Effector memory CD4-positive, alpha-beta T cell (primary cell): Measurements from ENCODE around the gene FOXN3.

Experiments used
- DNase-seq, 3 donors: peaks; one replicate each; pipeline ENCODE4 v3.0.0-alpha.2; 2020
- H3K27ac ChIP-seq: 2 replicates; pipeline ENCODE4 v1.7.0; 2013; ENCODE audit warnings: mild to moderate bottlenecking, low read length, moderate library complexity; ENCODE audit not compliant: insufficient read depth, poor library complexity, severe bottlenecking
- H3K27me3 ChIP-seq: replicated peaks from 2 replicates; pipeline ENCODE4 v1.7.0; 2013; ENCODE audit warnings: mild to moderate bottlenecking, low read length; ENCODE audit not compliant: insufficient read depth, control insufficient read depth, poor library complexity, severe bottlenecking
- H3K36me3 ChIP-seq: 2 replicates; pipeline ENCODE4 v1.7.0; 2013; ENCODE audit warnings: mild to moderate bottlenecking, low read length, moderate library complexity; ENCODE audit not compliant: control insufficient read depth, insufficient read depth
- H3K4me1 ChIP-seq: 2 replicates; pipeline ENCODE4 v1.7.0; 2013; ENCODE audit warnings: low read length, mild to moderate bottlenecking; ENCODE audit not compliant: control insufficient read depth, insufficient read depth, poor library complexity, severe bottlenecking
- H3K4me3 ChIP-seq: 2 replicates; pipeline ENCODE4 v1.7.0; 2013; ENCODE audit warnings: low read length, low read depth, mild to moderate bottlenecking; ENCODE audit not compliant: insufficient read depth, poor library complexity, severe bottlenecking
- H3K9me3 ChIP-seq: 2 replicates; pipeline ENCODE4 v1.7.0; 2013; ENCODE audit warnings: mild to moderate bottlenecking, low read length, moderate library complexity; ENCODE audit not compliant: control insufficient read depth

Gene FOXN3

DNA sequence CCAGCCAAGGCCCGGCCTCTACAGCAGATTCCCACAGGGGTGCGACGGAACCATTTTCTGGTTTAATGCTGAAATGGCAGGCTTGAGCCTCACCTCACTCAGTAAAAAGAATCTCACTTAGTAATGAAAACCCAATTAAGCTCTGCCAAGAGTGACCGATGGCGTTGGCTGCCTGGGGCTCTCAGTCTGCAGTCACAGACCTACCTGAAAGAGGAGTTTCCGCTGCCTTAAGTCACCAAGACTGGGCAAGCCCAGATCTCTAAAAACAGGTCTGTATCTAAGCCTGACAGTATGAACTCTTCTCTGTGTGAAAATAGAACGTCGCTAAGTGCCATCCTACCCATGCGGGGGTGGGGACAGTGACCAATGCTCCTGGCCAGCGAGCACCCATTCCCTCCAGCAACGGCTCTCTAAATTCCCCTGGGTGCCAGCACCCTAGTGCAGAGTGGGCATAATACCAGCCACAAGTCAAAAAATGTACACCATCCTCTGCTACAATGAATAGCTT, 107.3 kb downstream of the FOXN3 start:
- no peaks in the 10 kb centered on the region for H3K27me3 ChIP-seq
- H3K36me3 ChIP-seq, result no peaks in the 10 kb centered on the region
- no peak overlapping the region for H3K27ac ChIP-seq

DNA sequence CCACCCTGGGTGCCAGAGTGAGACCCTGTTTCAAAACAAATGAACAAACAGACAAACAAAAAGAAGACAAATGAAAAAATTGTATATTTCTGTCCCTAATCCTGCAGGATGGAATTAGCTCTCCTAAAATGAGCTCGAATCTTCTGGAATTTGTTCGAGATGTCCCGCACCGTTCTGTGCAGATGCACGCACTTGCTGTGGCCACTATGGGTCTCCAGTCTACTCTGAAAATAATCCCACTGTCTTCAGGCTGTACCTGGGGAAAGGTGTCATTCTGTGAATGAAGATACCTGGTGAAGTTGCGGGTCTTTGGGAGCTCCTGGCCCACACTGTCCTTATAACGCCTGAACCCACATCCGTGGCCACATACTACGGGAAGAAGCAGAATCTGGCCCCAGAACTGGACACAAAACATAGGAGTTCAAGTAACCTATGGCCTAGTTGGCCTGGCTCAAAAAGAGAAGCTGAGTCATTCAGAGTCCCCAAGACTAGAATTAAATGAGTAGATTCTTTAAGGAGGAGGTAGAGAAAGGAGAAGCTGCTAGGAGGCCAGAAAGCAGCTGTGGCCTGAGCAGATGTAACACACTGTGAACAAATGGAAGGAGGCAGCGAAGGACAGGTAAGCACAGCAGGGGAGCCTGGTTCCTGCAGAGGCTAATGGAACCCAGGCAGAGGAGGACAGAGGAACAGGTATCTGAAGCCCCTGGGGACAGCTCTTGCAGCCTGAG, 108.6 kb downstream of the FOXN3 start:
- Histone ChIP-seq H3K4me1 (no peaks in the 10 kb centered on the region), H3K27ac (no peak overlapping the region), H3K36me3 (no peaks in the 10 kb centered on the region), H3K27me3 (no peaks in the 10 kb centered on the region), H3K9me3 (no peaks in the 10 kb centered on the region), H3K4me3 (no peak overlapping the region)
- DNase-seq, result no peak

More for the DNA sequence above, 107.3 kb downstream of the FOXN3 start:
- no peak overlapping the region for H3K4me3 ChIP-seq
- H3K4me1 ChIP-seq, result no peaks in the 10 kb centered on the region
- no peak for DNase-seq
- no peaks in the 10 kb centered on the region for H3K9me3 ChIP-seq

- no peaks in the 10 kb centered on the region for H3K9me3 ChIP-seq
- no peaks in the 10 kb centered on the region for H3K4me1 ChIP-seq
- H3K4me3 ChIP-seq, result no peak overlapping the region
- no peak for DNase-seq
- H3K36me3 ChIP-seq, result no peaks in the 10 kb centered on the region
- H3K27ac ChIP-seq, result no peak overlapping the region
- H3K27me3 ChIP-seq, result no peaks in the 10 kb centered on the region
Measured at GRCh38 chr14:89307409-89307808, 109.6 kb downstream of the FOXN3 start.

GRCh38 chr14:89304972-89305703, 111.9 kb downstream of the FOXN3 start:
- Histone ChIP-seq H3K36me3 (no peaks in the 10 kb centered on the region), H3K27me3 (no peaks in the 10 kb centered on the region), H3K4me3 (no peak overlapping the region), H3K9me3 (no peaks in the 10 kb centered on the region), H3K4me1 (no peaks in the 10 kb centered on the region), H3K27ac (no peak overlapping the region)
- no peak for DNase-seq

GRCh38 chr14:89304561-89304960, 112.5 kb downstream of the FOXN3 start:
- no peak for DNase-seq
- Histone ChIP-seq H3K27ac (no peak overlapping the region), H3K27me3 (no peaks in the 10 kb centered on the region), H3K4me1 (no peaks in the 10 kb centered on the region), H3K36me3 (no peaks in the 10 kb centered on the region), H3K4me3 (no peak overlapping the region), H3K9me3 (no peaks in the 10 kb centered on the region)

GRCh38 chr14:89303456-89304435, 113.3 kb downstream of the FOXN3 start:
- DNase-seq, result no peak
- no peak overlapping the region for H3K4me3 ChIP-seq
- no peaks in the 10 kb centered on the region for H3K27me3 ChIP-seq
- H3K36me3 ChIP-seq, result no peaks in the 10 kb centered on the region
- no peaks in the 10 kb centered on the region for H3K4me1 ChIP-seq
- H3K27ac ChIP-seq, result no peak overlapping the region
- H3K9me3 ChIP-seq, result no peaks in the 10 kb centered on the region

- Histone ChIP-seq H3K9me3 (no peaks in the 10 kb centered on the region), H3K27ac (no peak overlapping the region), H3K27me3 (no peaks in the 10 kb centered on the region), H3K36me3 (no peaks in the 10 kb centered on the region), H3K4me1 (no peaks in the 10 kb centered on the region), H3K4me3 (no peak overlapping the region)
- DNase-seq, result no peak
Measured at GRCh38 chr14:89302396-89302950, 114.6 kb downstream of the FOXN3 start.

DNA sequence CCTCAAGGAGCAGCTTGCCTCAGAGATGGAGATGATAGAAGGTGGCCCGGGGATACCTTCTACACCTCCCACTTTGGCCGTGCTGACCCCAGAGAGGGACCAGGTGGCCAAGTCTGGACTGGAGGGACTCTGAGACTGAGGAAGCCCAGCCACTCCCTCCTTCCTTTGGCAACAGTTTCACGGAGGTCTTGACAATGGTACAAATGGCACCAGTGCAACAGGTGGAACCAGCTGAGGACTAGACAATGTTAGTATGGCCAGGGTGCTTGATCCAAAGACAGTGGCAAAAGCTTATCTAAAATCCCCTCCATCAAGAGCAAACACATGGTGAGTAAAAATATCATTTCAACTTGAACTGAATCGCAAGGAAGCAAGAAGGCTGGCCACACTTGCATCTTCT, 117.4 kb downstream of the FOXN3 start:
- no peak for DNase-seq

DNA sequence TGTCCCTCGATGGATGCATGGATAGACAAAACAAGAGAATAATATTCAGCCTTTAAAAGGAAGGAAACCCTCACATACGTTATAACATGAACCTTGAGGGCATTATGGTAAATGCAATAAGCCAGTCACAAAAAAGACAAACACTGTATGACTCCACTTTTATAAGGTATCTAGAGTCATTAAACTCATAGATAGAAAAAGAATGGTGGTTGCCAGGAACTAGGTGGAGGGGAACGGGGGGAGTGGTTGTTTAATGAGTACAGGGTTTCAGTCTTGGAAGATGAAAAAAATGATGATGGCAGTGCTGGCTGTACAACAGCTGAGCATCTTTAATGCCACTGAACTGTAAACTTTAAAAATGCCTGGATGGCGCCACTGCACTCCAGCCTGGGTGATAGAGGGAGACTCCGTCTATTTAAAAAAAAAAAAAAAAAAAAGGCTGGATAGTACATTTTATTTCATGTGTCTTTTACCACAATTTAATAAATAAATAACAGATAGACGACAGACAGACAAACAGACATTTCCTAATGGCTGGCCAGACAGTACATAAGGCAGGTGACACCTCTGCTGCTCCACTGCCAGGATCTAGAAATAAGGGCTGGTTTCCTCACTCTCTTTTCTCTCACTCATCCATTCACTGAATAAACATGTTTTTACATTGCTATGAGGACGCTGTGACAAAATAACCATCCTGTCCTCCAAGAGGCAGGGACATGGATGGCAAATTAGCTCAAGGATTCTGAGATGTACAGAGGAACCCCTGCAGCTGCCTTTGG, 118.8 kb downstream of the FOXN3 start:
- Histone ChIP-seq H3K9me3 (no peaks in the 10 kb centered on the region), H3K4me1 (no peaks in the 10 kb centered on the region), H3K4me3 (no peak overlapping the region), H3K27me3 (no peaks in the 10 kb centered on the region), H3K36me3 (no peaks in the 10 kb centered on the region), H3K27ac (no peak overlapping the region)
- no peak for DNase-seq

More for the DNA sequence above, 117.4 kb downstream of the FOXN3 start:
- Histone ChIP-seq H3K27ac (no peak overlapping the region), H3K4me3 (no peak overlapping the region), H3K36me3 (no peaks in the 10 kb centered on the region), H3K27me3 (no peaks in the 10 kb centered on the region), H3K4me1 (no peaks in the 10 kb centered on the region), H3K9me3 (no peaks in the 10 kb centered on the region)
